ENCODE data around the gene RGL2. TPM values are rescaled to one million over a fixed set of nuclear protein-coding genes. Genes with fewer than 3 reads are reported as not detected.

The RGL2 gene
- total and polyA plus RNA-seq, 2 donors (not counting 1 experiment from before 2014, with no cell fraction given): 98.5 to 133 TPM

DNA sequence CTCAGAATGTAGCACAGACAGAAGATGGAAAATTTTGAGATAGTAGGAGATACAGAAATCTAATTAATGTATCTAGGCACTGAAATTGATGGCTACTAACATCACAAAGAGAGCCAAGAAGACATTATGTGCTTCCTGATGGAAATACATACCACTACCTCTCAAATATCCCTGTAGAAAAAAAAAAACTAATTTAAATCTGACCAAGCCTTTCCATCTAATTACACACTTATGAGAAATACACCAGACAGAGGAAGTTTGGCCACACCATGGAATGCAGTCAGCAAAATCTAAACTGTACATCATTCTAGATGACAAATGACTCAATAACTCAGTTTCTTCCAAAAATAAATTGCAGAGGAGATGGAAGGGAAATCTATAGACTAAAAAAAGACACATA lies 46.0 kb downstream of the RGL2 start:
- intact Hi-C loops (cut with micrococcal nuclease): no loop called here
- H3K9me3 ChIP-seq (ENCODE audit: control extremely low read depth in 1 of 3, control insufficient read depth in 2 of 3, insufficient read depth in 1 of 3, low read length in 2 of 3): no peaks in the 10 kb centered on the region
- no peak overlapping the region for H3K27ac Mint-ChIP-seq

DNA sequence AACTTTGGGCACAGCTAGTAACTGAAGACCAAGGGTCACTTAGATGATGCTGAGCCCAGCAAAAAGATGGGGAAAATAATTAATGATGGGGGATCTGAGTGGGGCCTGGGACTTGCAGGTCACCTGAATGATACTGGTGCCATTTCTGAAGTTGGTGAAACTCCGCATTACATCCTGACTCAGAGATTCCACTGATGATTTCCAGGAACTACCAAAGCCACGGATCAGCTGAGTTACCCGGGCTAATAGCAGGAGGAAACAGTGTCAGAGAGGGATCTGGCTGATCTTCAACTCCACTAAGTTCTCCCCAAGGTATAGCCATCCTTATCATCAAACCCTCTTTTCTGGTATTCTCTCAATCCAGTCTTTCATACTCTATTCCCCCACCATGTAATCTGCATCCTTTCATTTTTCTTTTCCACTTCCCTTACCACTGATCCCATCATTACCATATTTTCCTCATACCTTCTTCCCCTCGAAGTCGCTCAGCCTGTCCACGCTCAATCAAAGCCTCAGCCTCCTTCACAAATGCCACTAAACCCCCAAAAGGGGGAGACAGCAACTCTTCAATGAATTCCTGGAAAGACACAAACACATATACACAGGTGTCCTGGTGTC lies 47.2 kb downstream of the RGL2 start:
- Histone ChIP-seq H3K27me3 (replicated peaks in 1 of 4; ENCODE audit: control extremely low read depth in 1 of 4, control insufficient read depth in 3 of 4, insufficient read depth in 4 of 4, low read length in 3 of 4) (no peaks in the 10 kb centered on the region), H3K4me1 (ENCODE audit: control insufficient read depth in 2 of 2, insufficient read depth in 2 of 2, low read length in 2 of 2) (peaks cover 12 to 24% of the 10 kb centered on the region in 2 donors), H4K20me1 (ENCODE audit: control insufficient read depth, insufficient read depth, low read length, poor library complexity, severe bottlenecking) (no peaks in the 10 kb centered on the region), H3K27ac (ENCODE audit: low read length in 2 of 2) (no peak overlapping the region), H3K36me3 (replicated peaks in 1 of 2; ENCODE audit: control extremely low read depth in 1 of 2, control insufficient read depth in 1 of 2, extremely low read depth in 1 of 2, insufficient read depth in 2 of 2, low read length in 1 of 2) (peaks cover 0 to 9% of the 10 kb centered on the region in 2 experiments), H3K4me2 (replicated peaks; ENCODE audit: low read depth, low read length, poor library complexity, severe bottlenecking) (no peak overlapping the region), H3K9me3 (ENCODE audit: control extremely low read depth in 1 of 3, control insufficient read depth in 2 of 3, insufficient read depth in 1 of 3, low read length in 2 of 3) (no peaks in the 10 kb centered on the region), H2AFZ (ENCODE audit: insufficient read depth, low read depth, low read length, poor library complexity, severe bottlenecking) (no peak overlapping the region), H3K9ac (ENCODE audit: low read length) (no peak overlapping the region), H3K79me2 (ENCODE audit: control insufficient read depth, insufficient read depth, low read length) (peaks cover 9% of the 10 kb centered on the region), H3K4me3 (ENCODE audit: control extremely low read depth in 1 of 5, extremely low read depth in 1 of 5, insufficient read depth in 1 of 5, low read depth in 2 of 5, low read length in 4 of 5) (no peak overlapping the region)
- no peaks in the 10 kb centered on the region for H3K9me3 Mint-ChIP-seq (ENCODE audit: insufficient read depth)
- WGBS (ENCODE audit: insufficient coverage): 90% methylated on average over 6 of the region's 6 CpGs
- no peaks in the 10 kb centered on the region for H3K27me3 Mint-ChIP-seq
- H3K27ac Mint-ChIP-seq: peak overlapping the region; percentile 1
- peak overlapping the region; percentile 53 for H3K4me3 Mint-ChIP-seq
- ATAC-seq (ENCODE audit: low read depth) (no peak), DNase-seq (no peak)
- ChIA-PET CTCF (interaction anchor here (0.7 to 6.0 kb wide), 4 partner anchors 30 to 251 kb away, joined by 3 to 80 read pairs (median 9); no protein-coding TSS in a partner anchor), POLR2A (interaction anchor here (0.6 kb wide), 1 partner anchor 106 kb away, joined by 5 read pairs; no protein-coding TSS in a partner anchor)
- H3K4me1 Mint-ChIP-seq: peaks cover 31% of the 10 kb centered on the region
- intact Hi-C loops (cut with micrococcal nuclease): no loop called here
- TF ChIP-seq, protein P1, sequence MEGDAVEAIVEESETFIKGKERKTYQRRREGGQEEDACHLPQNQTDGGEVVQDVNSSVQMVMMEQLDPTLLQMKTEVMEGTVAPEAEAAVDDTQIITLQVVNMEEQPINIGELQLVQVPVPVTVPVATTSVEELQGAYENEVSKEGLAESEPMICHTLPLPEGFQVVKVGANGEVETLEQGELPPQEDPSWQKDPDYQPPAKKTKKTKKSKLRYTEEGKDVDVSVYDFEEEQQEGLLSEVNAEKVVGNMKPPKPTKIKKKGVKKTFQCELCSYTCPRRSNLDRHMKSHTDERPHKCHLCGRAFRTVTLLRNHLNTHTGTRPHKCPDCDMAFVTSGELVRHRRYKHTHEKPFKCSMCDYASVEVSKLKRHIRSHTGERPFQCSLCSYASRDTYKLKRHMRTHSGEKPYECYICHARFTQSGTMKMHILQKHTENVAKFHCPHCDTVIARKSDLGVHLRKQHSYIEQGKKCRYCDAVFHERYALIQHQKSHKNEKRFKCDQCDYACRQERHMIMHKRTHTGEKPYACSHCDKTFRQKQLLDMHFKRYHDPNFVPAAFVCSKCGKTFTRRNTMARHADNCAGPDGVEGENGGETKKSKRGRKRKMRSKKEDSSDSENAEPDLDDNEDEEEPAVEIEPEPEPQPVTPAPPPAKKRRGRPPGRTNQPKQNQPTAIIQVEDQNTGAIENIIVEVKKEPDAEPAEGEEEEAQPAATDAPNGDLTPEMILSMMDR (IDR thresholded peaks at IDR 0.05): no peak
- no peak for TF ChIP-seq EZH2 (IDR thresholded peaks at IDR 0.05; ENCODE audit: borderline replicate concordance, insufficient read depth, low read depth, low read length, poor library complexity, severe bottlenecking)

More for the DNA sequence above, 46.0 kb downstream of the RGL2 start:
- peaks cover 31% of the 10 kb centered on the region for H3K4me1 Mint-ChIP-seq
- CTCF ChIA-PET: interaction anchor here (0.7 kb wide), 1 partner anchor 1363 kb away, joined by 3 read pairs; no protein-coding TSS in a partner anchor
- POLR2A ChIA-PET: no interaction called here
- no peaks in the 10 kb centered on the region for H3K27me3 Mint-ChIP-seq
- H2AFZ ChIP-seq (ENCODE audit: insufficient read depth, low read depth, low read length, poor library complexity, severe bottlenecking): no peak overlapping the region
- no peak for DNase-seq
- H3K4me2 ChIP-seq (replicated peaks; ENCODE audit: low read depth, low read length, poor library complexity, severe bottlenecking): no peak overlapping the region
- H3K79me2 ChIP-seq (ENCODE audit: control insufficient read depth, insufficient read depth, low read length): peaks cover 9% of the 10 kb centered on the region
- no peaks in the 10 kb centered on the region for H4K20me1 ChIP-seq (ENCODE audit: control insufficient read depth, insufficient read depth, low read length, poor library complexity, severe bottlenecking)
- H3K9me3 Mint-ChIP-seq (ENCODE audit: insufficient read depth): no peaks in the 10 kb centered on the region
- no peak for TF ChIP-seq EZH2 (IDR thresholded peaks at IDR 0.05; ENCODE audit: borderline replicate concordance, insufficient read depth, low read depth, low read length, poor library complexity, severe bottlenecking)
- TF ChIP-seq, protein P1 (IDR thresholded peaks at IDR 0.05): no peak
- no peaks in the 10 kb centered on the region for H3K27me3 ChIP-seq (replicated peaks in 1 of 4; ENCODE audit: control extremely low read depth in 1 of 4, control insufficient read depth in 3 of 4, insufficient read depth in 4 of 4, low read length in 3 of 4)
- H3K27ac ChIP-seq (ENCODE audit: low read length in 2 of 2): no peak overlapping the region
- H3K4me3 Mint-ChIP-seq: no peak overlapping the region
- H3K9ac ChIP-seq (ENCODE audit: low read length): no peak overlapping the region
- peaks cover 0 to 9% of the 10 kb centered on the region in 2 experiments for H3K36me3 ChIP-seq (replicated peaks in 1 of 2; ENCODE audit: control extremely low read depth in 1 of 2, control insufficient read depth in 1 of 2, extremely low read depth in 1 of 2, insufficient read depth in 2 of 2, low read length in 1 of 2)
- H3K4me3 ChIP-seq (ENCODE audit: control extremely low read depth in 1 of 5, extremely low read depth in 1 of 5, insufficient read depth in 1 of 5, low read depth in 2 of 5, low read length in 4 of 5): no peak overlapping the region
- peaks cover 12 to 23% of the 10 kb centered on the region in 2 donors for H3K4me1 ChIP-seq (ENCODE audit: control insufficient read depth in 2 of 2, insufficient read depth in 2 of 2, low read length in 2 of 2)
- ATAC-seq (ENCODE audit: low read depth): no peak

All from B cell (primary cell).